ENCODE results near the gene ZNF655.
"Not testable (repeated sequence)": the region's sequence is repeated elsewhere in the genome, so short reads cannot be mapped to it uniquely, and the experiment has no call there.

Gene ZNF655

GRCh38 chr7:99562114-99562784 is 3.8 kb downstream of the ZNF655 start:
- H3K36me3 ChIP-seq (ENCODE audit: control insufficient read depth, insufficient read depth, low read length): peaks cover 29% of the 10 kb centered on the region
- no peaks in the 10 kb centered on the region for H3K9me3 ChIP-seq (ENCODE audit: control insufficient read depth, insufficient read depth, low read length)
- no peaks in the 10 kb centered on the region for H3K27me3 ChIP-seq (ENCODE audit: control insufficient read depth, insufficient read depth, low read length)
- H3K4me1 ChIP-seq (ENCODE audit: control insufficient read depth, insufficient read depth, low read length): no peaks in the 10 kb centered on the region
- no peak overlapping the region for H3K9ac ChIP-seq (ENCODE audit: low read depth, low read length)
- H3K4me3 ChIP-seq (ENCODE audit: low read depth, low read length): no peak overlapping the region

DNA sequence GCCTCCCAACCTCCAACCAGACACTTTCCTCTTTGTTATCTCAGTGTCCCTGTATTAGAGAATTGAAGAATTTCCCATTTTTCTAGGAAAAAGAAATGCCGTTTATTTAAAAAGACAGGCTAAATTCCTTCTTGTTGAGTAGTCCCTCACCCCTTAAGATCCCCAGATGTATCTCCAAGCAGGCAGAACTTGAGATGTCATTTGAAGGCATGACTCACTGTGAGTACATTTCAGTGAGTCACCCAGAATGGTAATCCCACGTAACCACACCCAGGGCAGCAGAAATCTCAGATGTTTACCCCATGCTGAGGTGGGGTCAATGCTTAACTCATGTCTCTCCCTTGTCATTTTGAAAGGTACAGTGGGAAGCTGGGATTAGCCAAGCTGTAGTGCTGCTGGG is 4.4 kb downstream of the ZNF655 start:
- peaks cover 29% of the 10 kb centered on the region for H3K36me3 ChIP-seq (ENCODE audit: control insufficient read depth, insufficient read depth, low read length)
- no peaks in the 10 kb centered on the region for H3K9me3 ChIP-seq (ENCODE audit: control insufficient read depth, insufficient read depth, low read length)
- no peaks in the 10 kb centered on the region for H3K4me1 ChIP-seq (ENCODE audit: control insufficient read depth, insufficient read depth, low read length)
- H3K9ac ChIP-seq (ENCODE audit: low read depth, low read length): no peak overlapping the region
- H3K27me3 ChIP-seq (ENCODE audit: control insufficient read depth, insufficient read depth, low read length): no peaks in the 10 kb centered on the region
- H3K4me3 ChIP-seq (ENCODE audit: low read depth, low read length): no peak overlapping the region

DNA sequence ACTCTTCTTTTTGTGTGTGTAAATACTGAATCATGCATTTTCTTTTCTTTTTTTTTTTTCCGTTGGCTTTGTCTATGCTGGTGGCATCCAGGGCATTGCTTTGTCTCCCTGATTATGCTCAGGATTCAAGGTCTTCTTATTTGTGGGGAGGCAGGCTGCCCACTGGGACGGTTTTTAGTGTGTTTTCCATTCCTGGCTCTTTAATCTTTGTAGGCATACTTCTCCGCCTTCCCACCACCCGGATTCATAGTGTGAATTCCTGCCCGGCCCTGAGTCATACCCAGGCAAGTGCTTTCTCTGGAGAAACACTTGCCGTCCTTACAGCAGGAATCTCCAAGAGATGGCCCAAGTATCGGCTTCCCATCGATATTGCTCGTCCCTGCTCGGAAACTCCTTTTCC is 5.2 kb downstream of the ZNF655 start:
- Histone ChIP-seq H3K27me3 (ENCODE audit: control insufficient read depth, insufficient read depth, low read length) (no peaks in the 10 kb centered on the region), H3K9ac (ENCODE audit: low read depth, low read length) (no peak overlapping the region), H3K36me3 (ENCODE audit: control insufficient read depth, insufficient read depth, low read length) (peaks cover 29% of the 10 kb centered on the region), H3K4me1 (ENCODE audit: control insufficient read depth, insufficient read depth, low read length) (no peaks in the 10 kb centered on the region), H3K4me3 (ENCODE audit: low read depth, low read length) (no peak overlapping the region), H3K9me3 (ENCODE audit: control insufficient read depth, insufficient read depth, low read length) (no peaks in the 10 kb centered on the region)

GRCh38 chr7:99568770-99569169 is 10.3 kb downstream of the ZNF655 start:
- peaks cover 14% of the 10 kb centered on the region for H3K36me3 ChIP-seq (ENCODE audit: control insufficient read depth, insufficient read depth, low read length)

GRCh38 chr7:99571768-99572167 is 13.3 kb downstream of the ZNF655 start:
- no peaks in the 10 kb centered on the region for H3K27me3 ChIP-seq (ENCODE audit: control insufficient read depth, insufficient read depth, low read length)
- H3K36me3 ChIP-seq (ENCODE audit: control insufficient read depth, insufficient read depth, low read length): peaks cover 7% of the 10 kb centered on the region

More at GRCh38 chr7:99568770-99569169, 10.3 kb downstream of the ZNF655 start:
- H3K4me1 ChIP-seq (ENCODE audit: control insufficient read depth, insufficient read depth, low read length); H3K27me3 ChIP-seq (ENCODE audit: control insufficient read depth, insufficient read depth, low read length); H3K4me3 ChIP-seq (ENCODE audit: low read depth, low read length); H3K9me3 ChIP-seq (ENCODE audit: control insufficient read depth, insufficient read depth, low read length); H3K9ac ChIP-seq (ENCODE audit: low read depth, low read length): not testable (repeated sequence)

DNA sequence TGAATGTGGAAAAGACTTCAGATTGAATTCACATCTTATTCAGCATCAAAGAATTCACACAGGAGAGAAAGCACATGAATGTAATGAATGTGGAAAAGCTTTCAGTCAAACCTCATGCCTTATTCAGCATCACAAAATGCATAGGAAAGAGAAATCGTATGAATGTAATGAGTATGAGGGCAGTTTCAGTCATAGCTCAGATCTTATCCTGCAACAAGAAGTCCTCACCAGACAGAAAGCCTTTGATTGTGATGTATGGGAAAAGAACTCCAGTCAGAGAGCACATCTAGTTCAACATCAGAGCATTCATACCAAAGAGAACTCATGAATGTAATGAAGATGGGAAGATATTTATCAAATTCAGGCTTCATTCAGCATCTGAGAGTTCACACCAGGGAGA is 14.8 kb downstream of the ZNF655 start:
- Histone ChIP-seq H3K9ac (ENCODE audit: low read depth, low read length) (no peak overlapping the region), H3K36me3 (ENCODE audit: control insufficient read depth, insufficient read depth, low read length) (peaks cover 7% of the 10 kb centered on the region), H3K27me3 (ENCODE audit: control insufficient read depth, insufficient read depth, low read length) (no peaks in the 10 kb centered on the region), H3K9me3 (ENCODE audit: control insufficient read depth, insufficient read depth, low read length) (no peaks in the 10 kb centered on the region), H3K4me1 (ENCODE audit: control insufficient read depth, insufficient read depth, low read length) (peaks cover 7% of the 10 kb centered on the region), H3K4me3 (ENCODE audit: low read depth, low read length) (no peak overlapping the region)

More at GRCh38 chr7:99571768-99572167, 13.3 kb downstream of the ZNF655 start:
- peaks cover 7% of the 10 kb centered on the region for H3K4me1 ChIP-seq (ENCODE audit: control insufficient read depth, insufficient read depth, low read length)
- H3K4me3 ChIP-seq (ENCODE audit: low read depth, low read length): no peak overlapping the region
- no peaks in the 10 kb centered on the region for H3K9me3 ChIP-seq (ENCODE audit: control insufficient read depth, insufficient read depth, low read length)
- H3K9ac ChIP-seq (ENCODE audit: low read depth, low read length): no peak overlapping the region

DNA sequence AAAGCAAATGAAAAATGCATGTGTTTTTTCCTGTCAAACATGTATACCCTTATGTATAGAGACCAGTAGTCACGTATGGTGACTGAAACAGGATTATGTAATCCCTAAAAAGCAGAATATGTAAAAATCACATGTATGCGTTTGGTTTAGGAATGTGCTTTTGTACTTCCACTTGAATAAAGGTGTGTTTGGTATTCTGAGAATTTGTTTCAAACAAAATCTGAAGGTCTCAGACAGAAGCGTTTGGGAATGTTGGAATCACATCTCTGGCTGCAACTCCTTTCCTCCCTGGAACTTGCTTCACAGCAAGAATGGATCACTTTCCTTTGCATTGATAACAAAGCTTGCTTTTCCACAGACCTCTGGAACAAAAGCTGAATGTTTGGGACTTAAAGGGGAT is 17.8 kb downstream of the ZNF655 start:
- Histone ChIP-seq H3K36me3 (ENCODE audit: control insufficient read depth, insufficient read depth, low read length) (peaks cover 4% of the 10 kb centered on the region), H3K4me1 (ENCODE audit: control insufficient read depth, insufficient read depth, low read length) (peaks cover 7% of the 10 kb centered on the region), H3K4me3 (ENCODE audit: low read depth, low read length) (no peak overlapping the region), H3K9me3 (ENCODE audit: control insufficient read depth, insufficient read depth, low read length) (no peaks in the 10 kb centered on the region), H3K9ac (ENCODE audit: low read depth, low read length) (no peak overlapping the region), H3K27me3 (ENCODE audit: control insufficient read depth, insufficient read depth, low read length) (no peaks in the 10 kb centered on the region)

DNA sequence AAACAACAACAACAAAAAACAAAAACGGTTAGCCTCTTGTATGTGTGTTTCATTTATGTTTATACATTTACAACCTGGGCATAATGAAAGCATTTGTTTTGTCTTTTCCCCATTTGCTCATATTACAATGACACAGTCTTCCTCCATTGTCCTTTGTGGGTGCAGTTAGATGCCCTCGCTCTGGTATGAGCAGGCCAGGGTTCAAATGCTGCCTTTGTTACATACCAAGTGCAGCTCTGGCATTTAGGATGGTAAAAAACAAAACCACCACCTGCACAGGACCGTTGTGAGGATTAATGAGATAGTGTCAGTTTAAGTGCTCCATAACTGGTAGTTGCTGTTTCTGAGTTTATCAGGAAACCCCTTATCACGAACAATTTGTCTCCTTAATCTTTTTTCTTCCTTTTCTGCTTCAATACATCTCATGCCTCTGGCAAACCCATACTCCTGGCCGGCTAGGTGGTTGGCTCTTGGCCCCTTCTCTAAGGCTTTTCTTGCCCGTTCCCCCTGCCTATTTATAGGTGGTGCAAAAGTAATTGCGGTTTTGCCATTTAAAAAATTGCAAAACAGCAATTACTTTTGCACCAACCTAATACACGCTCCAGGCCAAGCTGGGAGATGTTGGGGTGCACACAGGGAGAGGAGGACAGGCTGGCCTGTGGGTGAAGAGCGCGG is 21.0 kb downstream of the ZNF655 start:
- Histone ChIP-seq H3K9me3 (ENCODE audit: control insufficient read depth, insufficient read depth, low read length) (no peaks in the 10 kb centered on the region), H3K4me3 (ENCODE audit: low read depth, low read length) (peak overlapping the region; percentile 71)

GRCh38 chr7:99579956-99580777 is 21.7 kb downstream of the ZNF655 start:
- Histone ChIP-seq H3K27me3 (ENCODE audit: control insufficient read depth, insufficient read depth, low read length) (no peaks in the 10 kb centered on the region), H3K4me1 (ENCODE audit: control insufficient read depth, insufficient read depth, low read length) (peaks cover 7% of the 10 kb centered on the region), H3K4me3 (ENCODE audit: low read depth, low read length) (peak overlapping the region; percentile 71), H3K9ac (ENCODE audit: low read depth, low read length) (peak overlapping the region; percentile 76), H3K9me3 (ENCODE audit: control insufficient read depth, insufficient read depth, low read length) (no peaks in the 10 kb centered on the region), H3K36me3 (ENCODE audit: control insufficient read depth, insufficient read depth, low read length) (no peaks in the 10 kb centered on the region)

More for the DNA sequence above, 21.0 kb downstream of the ZNF655 start:
- H3K36me3 ChIP-seq (ENCODE audit: control insufficient read depth, insufficient read depth, low read length): no peaks in the 10 kb centered on the region
- no peaks in the 10 kb centered on the region for H3K27me3 ChIP-seq (ENCODE audit: control insufficient read depth, insufficient read depth, low read length)
- H3K4me1 ChIP-seq (ENCODE audit: control insufficient read depth, insufficient read depth, low read length): peaks cover 7% of the 10 kb centered on the region
- H3K9ac ChIP-seq (ENCODE audit: low read depth, low read length): no peak overlapping the region

GRCh38 chr7:99580778-99581332 is 22.4 kb downstream of the ZNF655 start:
- not testable (repeated sequence) for H3K9me3 ChIP-seq (ENCODE audit: control insufficient read depth, insufficient read depth, low read length); H3K4me1 ChIP-seq (ENCODE audit: control insufficient read depth, insufficient read depth, low read length); H3K36me3 ChIP-seq (ENCODE audit: control insufficient read depth, insufficient read depth, low read length); H3K27me3 ChIP-seq (ENCODE audit: control insufficient read depth, insufficient read depth, low read length)
- Histone ChIP-seq H3K4me3 (ENCODE audit: low read depth, low read length) (peak overlapping the region; percentile 71), H3K9ac (ENCODE audit: low read depth, low read length) (peak overlapping the region; percentile 76)

DNA sequence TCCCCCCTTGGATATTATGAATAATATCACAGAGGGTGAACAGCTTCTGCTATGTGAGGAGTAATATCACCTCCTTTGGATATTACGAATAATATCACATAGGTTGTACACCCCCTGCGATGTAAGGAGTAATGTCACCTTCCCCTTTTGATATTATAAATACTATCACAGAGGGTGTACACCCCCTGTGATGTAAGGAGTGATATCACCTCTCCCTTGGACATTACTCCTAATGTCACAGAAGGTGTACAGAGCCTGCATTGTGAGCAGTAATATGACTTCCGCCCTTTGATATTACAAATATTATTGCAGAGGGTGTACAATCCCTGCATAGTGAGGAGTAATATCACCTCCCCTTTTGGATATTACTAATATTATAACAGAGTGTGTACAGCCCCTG is 30.4 kb downstream of the ZNF655 start:
- H3K36me3 ChIP-seq (ENCODE audit: control insufficient read depth, insufficient read depth, low read length): no peaks in the 10 kb centered on the region
- no peaks in the 10 kb centered on the region for H3K27me3 ChIP-seq (ENCODE audit: control insufficient read depth, insufficient read depth, low read length)
- no peaks in the 10 kb centered on the region for H3K4me1 ChIP-seq (ENCODE audit: control insufficient read depth, insufficient read depth, low read length)
- H3K9ac ChIP-seq (ENCODE audit: low read depth, low read length): no peak overlapping the region
- H3K4me3 ChIP-seq (ENCODE audit: low read depth, low read length): no peak overlapping the region
- no peaks in the 10 kb centered on the region for H3K9me3 ChIP-seq (ENCODE audit: control insufficient read depth, insufficient read depth, low read length)
